ENCODE data around the gene DERA. TPM values are rescaled to one million over a fixed set of nuclear protein-coding genes. Genes with fewer than 3 reads are reported as not detected.
"Not testable (repeated sequence)": the region's sequence is repeated elsewhere in the genome, so short reads cannot be mapped to it uniquely, and the experiment has no call there.

Gene DERA
- total and polyA plus RNA-seq, 12 donors = 15.9 to 72.3 (median 31.4) TPM

- Histone ChIP-seq H3K4me1 (replicated peaks in 1 of 2) (peaks cover 0 to 12% of the 10 kb centered on the region in 2 donors), H3K36me3 (replicated peaks in 1 of 2) (no peaks in the 10 kb centered on the region), H3K27me3 (no peaks in the 10 kb centered on the region), H3K9me3 (replicated peaks in 1 of 3) (no peaks in the 10 kb centered on the region), H3K27ac (no peak overlapping the region), H3K4me3 (no peak overlapping the region)
- intact Hi-C loops (cut with DNase I) = no loop called here
- WGBS, 4 donors = 94 to 97% (median 95%) methylated on average over 7 of the region's 7 CpGs
- no peak for DNase-seq
- TF ChIP-seq POLR2A (IDR thresholded peaks at IDR 0.05) = no peak
- no peak for TF ChIP-seq CTCF (IDR thresholded peaks at IDR 0.05)
Measured at GRCh38 chr12:16008421-16008824, 97.3 kb downstream of the DERA start.

- peak in 6 of 7 donors; percentile 26 to 76 (median 55) for DNase-seq
Measured at GRCh38 chr12:16012117-16012516, 101.0 kb downstream of the DERA start.

GRCh38 chr12:16013722-16014121 lies 102.6 kb downstream of the DERA start:
- intact Hi-C loops (cut with DNase I); H3K36me3 ChIP-seq (replicated peaks in 1 of 2); H3K4me3 ChIP-seq; DNase-seq; H3K27ac ChIP-seq; H3K9me3 ChIP-seq (replicated peaks in 1 of 3); H3K27me3 ChIP-seq: not testable (repeated sequence)
- 93 to 100% (median 96%) methylated on average over 1 of the region's 1 CpG for WGBS, 4 donors
- H3K4me1 ChIP-seq (replicated peaks in 1 of 2) = peaks cover 0 to 12% of the 10 kb centered on the region in 2 donors

More at GRCh38 chr12:16012117-16012516, 101.0 kb downstream of the DERA start:
- Histone ChIP-seq H3K27ac (peak overlapping the region in 3 of 5 donors; percentile 34 to 65 (median 35)), H3K27me3 (no peaks in the 10 kb centered on the region), H3K4me3 (no peak overlapping the region), H3K36me3 (replicated peaks in 1 of 2) (no peaks in the 10 kb centered on the region), H3K4me1 (replicated peaks in 1 of 2) (peaks cover 0 to 12% of the 10 kb centered on the region in 2 donors), H3K9me3 (replicated peaks in 1 of 3) (peaks cover 0 to 8% (median 0%) of the 10 kb centered on the region in 3 donors)
- TF ChIP-seq CTCF (IDR thresholded peaks at IDR 0.05) = no peak
- TF ChIP-seq POLR2A (IDR thresholded peaks at IDR 0.05) = no peak
- intact Hi-C loops (cut with DNase I) = no loop called here

- H3K27ac ChIP-seq; H3K36me3 ChIP-seq (replicated peaks in 1 of 2); intact Hi-C loops (cut with DNase I); H3K4me3 ChIP-seq; H3K9me3 ChIP-seq (replicated peaks in 1 of 3); DNase-seq; H3K27me3 ChIP-seq: not testable (repeated sequence)
- H3K4me1 ChIP-seq (replicated peaks in 1 of 2) = peaks cover 0 to 12% of the 10 kb centered on the region in 2 donors
- WGBS, 4 donors = 92 to 97% (median 95%) methylated on average over 6 of the region's 6 CpGs
Measured at GRCh38 chr12:16014394-16014793, 103.3 kb downstream of the DERA start.

GRCh38 chr12:16016748-16017147 lies 105.6 kb downstream of the DERA start:
- Histone ChIP-seq H3K27me3 (no peaks in the 10 kb centered on the region), H3K4me3 (no peak overlapping the region), H3K4me1 (replicated peaks in 1 of 2) (peaks cover 0 to 6% of the 10 kb centered on the region in 2 donors), H3K36me3 (replicated peaks in 1 of 2) (no peaks in the 10 kb centered on the region), H3K9me3 (replicated peaks in 1 of 3) (peaks cover 0 to 8% (median 0%) of the 10 kb centered on the region in 3 donors), H3K27ac (no peak overlapping the region)
- 93 to 98% (median 96%) methylated on average over 3 of the region's 3 CpGs for WGBS, 4 donors
- DNase-seq = no peak
- TF ChIP-seq CTCF (IDR thresholded peaks at IDR 0.05) (no peak), POLR2A (IDR thresholded peaks at IDR 0.05) (no peak)
- intact Hi-C loops (cut with DNase I) = no loop called here

All from adrenal gland (tissue), 12 donors.